ENCODE measurements around the gene MTR. TPM values are rescaled to one million over a fixed set of nuclear protein-coding genes. Genes with fewer than 3 reads are reported as not detected.

Gene MTR
- total and polyA plus RNA-seq, 2 donors (not counting 1 experiment from before 2014, with no cell fraction given): 9.9 to 49.1 TPM

GRCh38 chr1:236942431-236942830 lies 147.3 kb downstream of the MTR start:
- Histone ChIP-seq H3K4me1 (ENCODE audit: control insufficient read depth in 2 of 2, insufficient read depth in 2 of 2, low read length in 2 of 2) (no peaks in the 10 kb centered on the region), H3K9ac (ENCODE audit: low read length) (no peak overlapping the region), H3K79me2 (ENCODE audit: control insufficient read depth, insufficient read depth, low read length) (no peaks in the 10 kb centered on the region), H3K9me3 (ENCODE audit: control extremely low read depth in 1 of 3, control insufficient read depth in 2 of 3, insufficient read depth in 1 of 3, low read length in 2 of 3) (peaks cover 0 to 3% (median 0%) of the 10 kb centered on the region in 3 donors), H3K4me2 (replicated peaks; ENCODE audit: low read depth, low read length, poor library complexity, severe bottlenecking) (no peak overlapping the region), H4K20me1 (ENCODE audit: control insufficient read depth, insufficient read depth, low read length, poor library complexity, severe bottlenecking) (no peaks in the 10 kb centered on the region), H3K27me3 (replicated peaks in 1 of 4; ENCODE audit: control extremely low read depth in 1 of 4, control insufficient read depth in 3 of 4, insufficient read depth in 4 of 4, low read length in 3 of 4) (no peaks in the 10 kb centered on the region), H3K27ac (ENCODE audit: low read length in 2 of 2) (no peak overlapping the region), H3K4me3 (ENCODE audit: control extremely low read depth in 1 of 5, extremely low read depth in 1 of 5, insufficient read depth in 1 of 5, low read depth in 2 of 5, low read length in 4 of 5) (no peak overlapping the region), H2AFZ (ENCODE audit: insufficient read depth, low read depth, low read length, poor library complexity, severe bottlenecking) (no peak overlapping the region), H3K36me3 (replicated peaks in 1 of 2; ENCODE audit: control extremely low read depth in 1 of 2, control insufficient read depth in 1 of 2, extremely low read depth in 1 of 2, insufficient read depth in 2 of 2, low read length in 1 of 2) (no peaks in the 10 kb centered on the region)
- intact Hi-C loops (cut with micrococcal nuclease): no loop called here
- ATAC-seq (ENCODE audit: low read depth): no peak
- DNase-seq: no peak
- ChIA-PET CTCF (no interaction called here), POLR2A (no interaction called here)
- H3K27me3 Mint-ChIP-seq: peaks cover 10% of the 10 kb centered on the region
- H3K4me1 Mint-ChIP-seq: no peaks in the 10 kb centered on the region
- H3K9me3 Mint-ChIP-seq (ENCODE audit: insufficient read depth): no peaks in the 10 kb centered on the region
- H3K4me3 Mint-ChIP-seq: no peak overlapping the region
- no peak overlapping the region for H3K27ac Mint-ChIP-seq
- no peak for TF ChIP-seq CTCF (IDR thresholded peaks at IDR 0.05)
- TF ChIP-seq EZH2 (IDR thresholded peaks at IDR 0.05; ENCODE audit: borderline replicate concordance, insufficient read depth, low read depth, low read length, poor library complexity, severe bottlenecking): no peak

GRCh38 chr1:236944556-236944955 lies 149.5 kb downstream of the MTR start:
- intact Hi-C loops (cut with micrococcal nuclease): no loop called here
- POLR2A ChIA-PET: no interaction called here
- H3K4me2 ChIP-seq (replicated peaks; ENCODE audit: low read depth, low read length, poor library complexity, severe bottlenecking): no peak overlapping the region
- Mint-ChIP-seq H3K4me1 (no peaks in the 10 kb centered on the region), H3K27me3 (peaks cover 6% of the 10 kb centered on the region), H3K4me3 (no peak overlapping the region), H3K9me3 (ENCODE audit: insufficient read depth) (no peaks in the 10 kb centered on the region), H3K27ac (no peak overlapping the region)
- no peak overlapping the region for H3K9ac ChIP-seq (ENCODE audit: low read length)
- no CpG with 5 or more reads among the region's 2 CpGs for WGBS (ENCODE audit: insufficient coverage)
- H3K27me3 ChIP-seq (replicated peaks in 1 of 4; ENCODE audit: control extremely low read depth in 1 of 4, control insufficient read depth in 3 of 4, insufficient read depth in 4 of 4, low read length in 3 of 4): no peaks in the 10 kb centered on the region
- H3K79me2 ChIP-seq (ENCODE audit: control insufficient read depth, insufficient read depth, low read length): no peaks in the 10 kb centered on the region
- peaks cover 0 to 3% (median 0%) of the 10 kb centered on the region in 3 donors for H3K9me3 ChIP-seq (ENCODE audit: control extremely low read depth in 1 of 3, control insufficient read depth in 2 of 3, insufficient read depth in 1 of 3, low read length in 2 of 3)
- H3K4me1 ChIP-seq (ENCODE audit: control insufficient read depth in 2 of 2, insufficient read depth in 2 of 2, low read length in 2 of 2): no peaks in the 10 kb centered on the region
- H4K20me1 ChIP-seq (ENCODE audit: control insufficient read depth, insufficient read depth, low read length, poor library complexity, severe bottlenecking): no peaks in the 10 kb centered on the region
- no peak overlapping the region for H3K4me3 ChIP-seq (ENCODE audit: control extremely low read depth in 1 of 5, extremely low read depth in 1 of 5, insufficient read depth in 1 of 5, low read depth in 2 of 5, low read length in 4 of 5)
- no peak overlapping the region for H3K27ac ChIP-seq (ENCODE audit: low read length in 2 of 2)
- TF ChIP-seq EZH2 (IDR thresholded peaks at IDR 0.05; ENCODE audit: borderline replicate concordance, insufficient read depth, low read depth, low read length, poor library complexity, severe bottlenecking) (no peak), CTCF (IDR thresholded peaks at IDR 0.05) (no peak)
- ATAC-seq (ENCODE audit: low read depth): no peak
- no peak overlapping the region for H2AFZ ChIP-seq (ENCODE audit: insufficient read depth, low read depth, low read length, poor library complexity, severe bottlenecking)
- CTCF ChIA-PET: no interaction called here
- no peak for DNase-seq
- H3K36me3 ChIP-seq (replicated peaks in 1 of 2; ENCODE audit: control extremely low read depth in 1 of 2, control insufficient read depth in 1 of 2, extremely low read depth in 1 of 2, insufficient read depth in 2 of 2, low read length in 1 of 2): no peaks in the 10 kb centered on the region
